HepG2 (cell line): ENCODE results near the gene FUCA2. TPM values are rescaled to one million over a fixed set of nuclear protein-coding genes. Genes with fewer than 3 reads are reported as not detected.

ENCODE experiments used
- CHD4 ChIP-seq: fragments of 200-600 bp; sonication (generic); IDR thresholded peaks from 2 replicates; pipeline ENCODE4 v1.7.0; 2017; ENCODE audit warnings: mild to moderate bottlenecking, low read length, borderline replicate concordance
- CREB1 ChIP-seq, 2 experiments: fragments of 450-650 bp in 1 of 2; IDR thresholded peaks; 2 replicates each; pipeline ENCODE4 v1.6.1; 2016 to 2017; ENCODE audit warnings: control low read depth in 1 of 2, mild to moderate bottlenecking in 1 of 2, missing compliant biosample characterization in 1 of 2, missing genetic modification characterization in 1 of 2
- EP300 ChIP-seq, 3 experiments: sonication (generic) in 1 of 3; formaldehyde crosslinking in 1 of 3; IDR thresholded peaks; 2 replicates each; pipeline versions ENCODE4 v1.5.1 to v1.6.1; 2011 to 2020; ENCODE audit warnings: low read depth in 2 of 3, low read length in 2 of 3, borderline replicate concordance in 1 of 3, improper control_type of control experiment in 1 of 3, mild to moderate bottlenecking in 1 of 3, missing genetic modification reagents in 1 of 3, moderate library complexity in 1 of 3
- GABPB1 ChIP-seq: IDR thresholded peaks from 2 replicates; pipeline ENCODE4 v1.6.1; 2016; ENCODE audit warnings: mild to moderate bottlenecking, missing genetic modification reagents, moderate library complexity, missing compliant biosample characterization
- HNF4G ChIP-seq, 2 experiments: sonication (generic) in 1 of 2; formaldehyde crosslinking in 1 of 2; IDR thresholded peaks; 2 replicates each; pipeline versions ENCODE4 v1.4.0 to v1.6.1; 2011 to 2020; ENCODE audit warnings: borderline replicate concordance in 2 of 2, low read depth in 2 of 2, mild to moderate bottlenecking in 2 of 2, low read length in 1 of 2, missing genetic modification reagents in 1 of 2, moderate library complexity in 1 of 2
- KLF15 ChIP-seq: sonication (generic); formaldehyde crosslinking; IDR thresholded peaks from 2 replicates; pipeline ENCODE4 v1.8.1; 2023; ENCODE audit warnings: borderline replicate concordance, mild to moderate bottlenecking, inconsistent platforms, missing genetic modification reagents, mixed read lengths
- MIER2 ChIP-seq: IDR thresholded peaks from 2 replicates; pipeline ENCODE4 v1.6.1; 2016; ENCODE audit warnings: missing biosample characterization, missing genetic modification reagents
- NCOA1 ChIP-seq: sonication (generic); formaldehyde crosslinking; IDR thresholded peaks from 2 replicates; pipeline ENCODE4 v1.9.0; 2021; ENCODE audit warnings: missing genetic modification reagents
- NR2C2 ChIP-seq: sonication (generic); formaldehyde crosslinking; IDR thresholded peaks from 2 replicates; pipeline ENCODE4 v1.4.0; 2020; ENCODE audit warnings: missing genetic modification reagents, mild to moderate bottlenecking, moderate library complexity, borderline replicate concordance
- NR3C1 ChIP-seq: sonication (generic); formaldehyde crosslinking; IDR thresholded peaks from 2 replicates; pipeline ENCODE4 v1.4.0; 2020; ENCODE audit warnings: missing genetic modification reagents
- TCF12 ChIP-seq, 2 experiments: fragments of 450-650 bp in 1 of 2; sonication (generic) in 1 of 2; formaldehyde crosslinking in 1 of 2; IDR thresholded peaks; 2 replicates each; pipeline versions ENCODE4 v1.6.1 to v1.8.0; 2017 to 2022; ENCODE audit warnings: antibody characterized with exemption in 1 of 2, mild to moderate bottlenecking in 1 of 2, missing genetic modification reagents in 1 of 2, moderate library complexity in 1 of 2
- ZFP36L1 ChIP-seq: sonication (generic); formaldehyde crosslinking; IDR thresholded peaks from 2 replicates; pipeline ENCODE4 v1.8.0; 2022; ENCODE audit warnings: mild to moderate bottlenecking, missing genetic modification reagents, moderate library complexity
- ZFP82 ChIP-seq: sonication (generic); formaldehyde crosslinking; IDR thresholded peaks from 2 replicates; pipeline ENCODE4 v1.5.1; 2020; ENCODE audit warnings: mild to moderate bottlenecking, missing genetic modification reagents, borderline replicate concordance
- ZNF160 ChIP-seq: sonication (generic); formaldehyde crosslinking; IDR thresholded peaks from 2 replicates; pipeline ENCODE4 v1.8.0; 2022; ENCODE audit warnings: mild to moderate bottlenecking, inconsistent platforms, missing genetic modification reagents
- ZNF557 ChIP-seq: sonication (generic); formaldehyde crosslinking; IDR thresholded peaks from 2 replicates; pipeline ENCODE4 v1.4.0; 2020; ENCODE audit warnings: missing genetic modification reagents
- ZNF607 ChIP-seq: sonication (generic); formaldehyde crosslinking; IDR thresholded peaks from 2 replicates; pipeline ENCODE4 v1.5.1; 2020; ENCODE audit warnings: missing genetic modification reagents, mild to moderate bottlenecking, borderline replicate concordance
- polyA plus RNA-seq, 8 experiments: library from polyadenylated mRNA; depleted of rRNA in 3 of 8; stranded (reverse) in 7 of 8; unstranded in 1 of 8; fragments of >200 nt; fragmentation: Illumina TruSeq in 4 of 8; extraction: Trizol in 4 of 8; gene quantifications; 2 replicates each; pipeline versions ENCODE4 v1.2.1 to v1.2.3, GENCODE V29; 2011 to 2016; ENCODE audit warnings: low read depth in 4 of 8, missing spikeins in 1 of 8, mixed read lengths in 1 of 8; ENCODE audit not compliant: insufficient read depth in 1 of 8
- total RNA-seq, 5 experiments: library from RNA; depleted of rRNA; stranded (reverse); fragments of >200 nt; fragmentation: Illumina TruSeq; extraction: Trizol; gene quantifications; 2 replicates each; pipeline ENCODE4 v1.2.3, GENCODE V29; 2016; ENCODE audit warnings: low read depth in 1 of 5
- TF ChIP-seq, protein P1 (sequence below): sonication (generic); formaldehyde crosslinking; IDR thresholded peaks from 2 replicates; pipeline ENCODE4 v1.4.0; 2020; ENCODE audit warnings: missing genetic modification reagents
- TF ChIP-seq, protein P2 (sequence below): sonication (generic); formaldehyde crosslinking; conservative IDR thresholded peaks from 2 replicates; pipeline ENCODE4 v1.4.0; 2020; ENCODE audit warnings: missing genetic modification reagents
- TF ChIP-seq, protein P3 (sequence below): IDR thresholded peaks from 2 replicates; pipeline ENCODE4 v1.6.1; 2016; ENCODE audit warnings: control low read depth
- TF ChIP-seq, protein P4 (sequence below): sonication (generic); formaldehyde crosslinking; IDR thresholded peaks from 2 replicates; pipeline ENCODE4 v1.4.0; 2020; ENCODE audit warnings: missing genetic modification reagents, low read depth, mild to moderate bottlenecking, borderline replicate concordance
- TF ChIP-seq, protein P5 (sequence below): sonication (generic); formaldehyde crosslinking; conservative IDR thresholded peaks from 2 replicates; pipeline ENCODE4 v1.4.0; 2020; ENCODE audit warnings: missing genetic modification reagents

The FUCA2 gene
- total and polyA plus RNA-seq, 2 of the 13 experiments (the other 11 are each of a cell fraction or from before 2014, with no cell fraction given) = 87.4 to 144 TPM

DNA sequence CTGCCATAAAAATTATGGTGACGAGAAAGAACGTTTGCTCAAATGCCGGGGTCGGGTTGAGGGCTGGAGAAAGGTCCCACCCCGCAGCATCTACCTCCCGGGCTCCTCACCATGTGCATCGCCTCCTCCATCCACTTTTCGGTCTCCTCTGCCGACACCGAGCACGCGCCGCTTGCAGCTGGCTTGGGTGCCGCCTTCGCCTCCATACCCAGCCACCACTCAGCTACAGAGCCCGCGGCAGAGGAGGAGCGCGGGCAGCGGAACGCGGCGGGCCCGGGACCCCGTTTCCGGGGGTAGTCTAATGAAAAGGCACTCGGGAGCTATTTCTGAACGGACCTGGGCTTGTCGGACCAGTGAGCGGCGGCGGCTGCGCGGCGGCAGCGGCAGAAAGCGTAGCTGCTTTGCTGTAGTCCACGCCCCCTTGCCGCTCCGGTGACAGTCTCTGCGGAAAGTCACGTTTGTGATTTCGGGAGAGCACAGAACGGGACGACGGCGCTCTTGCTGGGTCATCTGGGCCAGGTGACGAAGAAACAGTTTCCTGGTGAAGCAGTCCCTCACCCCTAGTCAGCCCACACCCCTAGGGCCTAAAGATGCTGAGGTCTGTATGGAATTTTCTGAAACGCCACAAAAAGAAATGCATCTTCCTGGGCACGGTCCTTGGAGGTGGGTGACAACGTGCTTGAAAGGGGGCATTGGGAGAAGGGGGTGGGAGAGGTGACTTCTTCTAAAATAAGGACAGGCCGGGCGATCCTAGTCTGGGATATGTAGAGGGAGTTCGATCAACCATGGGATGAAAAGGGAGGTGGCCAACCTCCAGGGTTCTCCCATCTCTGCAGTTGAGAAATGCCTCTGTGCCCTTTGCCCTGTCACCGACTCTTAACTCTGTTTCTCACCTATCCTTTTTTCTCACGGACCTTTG lies 60.8 kb downstream of the FUCA2 start, which contains the start of the genes ADAT2 and PEX3 (continued):
- TF ChIP-seq HNF4G (IDR thresholded peaks at IDR 0.05; ENCODE audit: borderline replicate concordance, low read depth, low read length) = peak; percentile 73
- peak; percentile 76; the same call in 1 of the 2 replicates for TF ChIP-seq HNF4G (CRISPR knock-in tag; IDR thresholded peaks at IDR 0.05; ENCODE audit: borderline replicate concordance, low read depth)
- TF ChIP-seq, protein P1, sequence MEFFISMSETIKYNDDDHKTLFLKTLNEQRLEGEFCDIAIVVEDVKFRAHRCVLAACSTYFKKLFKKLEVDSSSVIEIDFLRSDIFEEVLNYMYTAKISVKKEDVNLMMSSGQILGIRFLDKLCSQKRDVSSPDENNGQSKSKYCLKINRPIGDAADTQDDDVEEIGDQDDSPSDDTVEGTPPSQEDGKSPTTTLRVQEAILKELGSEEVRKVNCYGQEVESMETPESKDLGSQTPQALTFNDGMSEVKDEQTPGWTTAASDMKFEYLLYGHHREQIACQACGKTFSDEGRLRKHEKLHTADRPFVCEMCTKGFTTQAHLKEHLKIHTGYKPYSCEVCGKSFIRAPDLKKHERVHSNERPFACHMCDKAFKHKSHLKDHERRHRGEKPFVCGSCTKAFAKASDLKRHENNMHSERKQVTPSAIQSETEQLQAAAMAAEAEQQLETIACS (CRISPR knock-in tag) = peak; percentile 62
- TF ChIP-seq, protein P2, sequence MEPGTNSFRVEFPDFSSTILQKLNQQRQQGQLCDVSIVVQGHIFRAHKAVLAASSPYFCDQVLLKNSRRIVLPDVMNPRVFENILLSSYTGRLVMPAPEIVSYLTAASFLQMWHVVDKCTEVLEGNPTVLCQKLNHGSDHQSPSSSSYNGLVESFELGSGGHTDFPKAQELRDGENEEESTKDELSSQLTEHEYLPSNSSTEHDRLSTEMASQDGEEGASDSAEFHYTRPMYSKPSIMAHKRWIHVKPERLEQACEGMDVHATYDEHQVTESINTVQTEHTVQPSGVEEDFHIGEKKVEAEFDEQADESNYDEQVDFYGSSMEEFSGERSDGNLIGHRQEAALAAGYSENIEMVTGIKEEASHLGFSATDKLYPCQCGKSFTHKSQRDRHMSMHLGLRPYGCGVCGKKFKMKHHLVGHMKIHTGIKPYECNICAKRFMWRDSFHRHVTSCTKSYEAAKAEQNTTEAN = peak; percentile 82; the same call in 1 of the 2 replicates
- TF ChIP-seq, protein P3, sequence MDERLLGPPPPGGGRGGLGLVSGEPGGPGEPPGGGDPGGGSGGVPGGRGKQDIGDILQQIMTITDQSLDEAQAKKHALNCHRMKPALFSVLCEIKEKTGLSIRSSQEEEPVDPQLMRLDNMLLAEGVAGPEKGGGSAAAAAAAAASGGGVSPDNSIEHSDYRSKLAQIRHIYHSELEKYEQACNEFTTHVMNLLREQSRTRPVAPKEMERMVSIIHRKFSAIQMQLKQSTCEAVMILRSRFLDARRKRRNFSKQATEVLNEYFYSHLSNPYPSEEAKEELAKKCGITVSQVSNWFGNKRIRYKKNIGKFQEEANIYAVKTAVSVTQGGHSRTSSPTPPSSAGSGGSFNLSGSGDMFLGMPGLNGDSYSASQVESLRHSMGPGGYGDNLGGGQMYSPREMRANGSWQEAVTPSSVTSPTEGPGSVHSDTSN (CRISPR knock-in tag) = no peak
- TF ChIP-seq ZFP36L1 (CRISPR knock-in tag) = peak; percentile 96
- TF ChIP-seq, protein P4, sequence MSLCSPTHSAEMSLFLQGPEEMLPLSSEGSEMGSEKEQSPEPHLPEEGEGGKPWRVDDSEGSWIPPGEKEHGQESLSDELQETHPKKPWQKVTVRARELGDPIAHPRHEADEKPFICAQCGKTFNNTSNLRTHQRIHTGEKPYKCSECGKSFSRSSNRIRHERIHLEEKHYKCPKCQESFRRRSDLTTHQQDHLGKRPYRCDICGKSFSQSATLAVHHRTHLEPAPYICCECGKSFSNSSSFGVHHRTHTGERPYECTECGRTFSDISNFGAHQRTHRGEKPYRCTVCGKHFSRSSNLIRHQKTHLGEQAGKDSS (CRISPR knock-in tag) = peak; percentile 95; the same call in 1 of the 2 replicates
- peak; percentile 99 for TF ChIP-seq GABPB1
- peak; percentile 83 for TF ChIP-seq CREB1 (IDR thresholded peaks at IDR 0.05)
- TF ChIP-seq CREB1 (CRISPR knock-in tag; IDR thresholded peaks at IDR 0.05) = peak; percentile 90
- TF ChIP-seq ZNF607 (CRISPR knock-in tag) = peak; percentile 94
- peak; percentile 92; the same call in 1 of the 2 replicates for TF ChIP-seq KLF15 (CRISPR knock-in tag)
- TF ChIP-seq ZFP82 = peak; percentile 100
- peak; percentile 83 for TF ChIP-seq MIER2
- TF ChIP-seq NR3C1 (CRISPR knock-in tag) = no peak
- peak; percentile 88 for TF ChIP-seq NCOA1 (CRISPR knock-in tag)
- peak; percentile 66 to 87; a peak in 3 of 4 replicates for TF ChIP-seq EP300 (IDR thresholded peaks at IDR 0.05; ENCODE audit: low read depth in 2 of 2, low read length in 2 of 2)
- peak; percentile 81 for TF ChIP-seq EP300 (CRISPR knock-in tag; IDR thresholded peaks at IDR 0.05; ENCODE audit: borderline replicate concordance)
- peak; percentile 97 for TF ChIP-seq ZNF557 (CRISPR knock-in tag)
- TF ChIP-seq CHD4 = no peak
- peak; percentile 95 for TF ChIP-seq ZNF160 (CRISPR knock-in tag)
- TF ChIP-seq TCF12 (IDR thresholded peaks at IDR 0.05) = no peak
- no peak for TF ChIP-seq TCF12 (CRISPR knock-in tag; IDR thresholded peaks at IDR 0.05)
- peak; percentile 81 for TF ChIP-seq NR2C2 (CRISPR knock-in tag)
- TF ChIP-seq, protein P5, sequence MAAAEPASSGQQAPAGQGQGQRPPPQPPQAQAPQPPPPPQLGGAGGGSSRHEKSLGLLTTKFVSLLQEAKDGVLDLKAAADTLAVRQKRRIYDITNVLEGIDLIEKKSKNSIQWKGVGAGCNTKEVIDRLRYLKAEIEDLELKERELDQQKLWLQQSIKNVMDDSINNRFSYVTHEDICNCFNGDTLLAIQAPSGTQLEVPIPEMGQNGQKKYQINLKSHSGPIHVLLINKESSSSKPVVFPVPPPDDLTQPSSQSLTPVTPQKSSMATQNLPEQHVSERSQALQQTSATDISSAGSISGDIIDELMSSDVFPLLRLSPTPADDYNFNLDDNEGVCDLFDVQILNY = peak; percentile 93
